GM18907 (cell line): ENCODE results near the gene SMPD4.
"Not testable (repeated sequence)": the region's sequence is repeated elsewhere in the genome, so short reads cannot be mapped to it uniquely, and the experiment has no call there.

ENCODE experiments used
- ATAC-seq: cut with Tn5 transposase; IDR thresholded peaks from one replicate; pipeline ENCODE4 v1.9.1; 2021; ENCODE audit warnings: mild to moderate bottlenecking, moderate library complexity; ENCODE audit not compliant: unreplicated experiment

SMPD4 gene

GRCh38 chr2:130142396-130143265, 38.8 kb downstream of the SMPD4 start:
- not testable (repeated sequence) for ATAC-seq

- ATAC-seq: not testable (repeated sequence)
Observed at GRCh38 chr2:130141645-130142370, 39.6 kb downstream of the SMPD4 start.

GRCh38 chr2:130141002-130141401, 40.4 kb downstream of the SMPD4 start:
- ATAC-seq: not testable (repeated sequence)

GRCh38 chr2:130140516-130140915, 40.9 kb downstream of the SMPD4 start:
- ATAC-seq: not testable (repeated sequence)

- not testable (repeated sequence) for ATAC-seq
Observed at GRCh38 chr2:130139331-130140280, 41.8 kb downstream of the SMPD4 start.

- not testable (repeated sequence) for ATAC-seq
Observed at GRCh38 chr2:130138841-130139251, 42.6 kb downstream of the SMPD4 start.

- ATAC-seq: not testable (repeated sequence)
Observed at GRCh38 chr2:130138326-130138725, 43.1 kb downstream of the SMPD4 start.

- not testable (repeated sequence) for ATAC-seq
Observed at GRCh38 chr2:130137118-130137517, 44.3 kb downstream of the SMPD4 start.

GRCh38 chr2:130136546-130136945, 44.9 kb downstream of the SMPD4 start:
- not testable (repeated sequence) for ATAC-seq

- ATAC-seq: no peak
Observed at GRCh38 chr2:130135692-130136541, 45.5 kb downstream of the SMPD4 start.

- not testable (repeated sequence) for ATAC-seq
Observed at GRCh38 chr2:130129120-130129829, 52.1 kb downstream of the SMPD4 start, which contains the start of gene POTEF. POTEF (minus strand) TSS chr2:130129222; CDS start chr2:130120515, 8,707 bp downstream.

- not testable (repeated sequence) for ATAC-seq
Observed at GRCh38 chr2:130128464-130128863, 52.9 kb downstream of the SMPD4 start.

- not testable (repeated sequence) for ATAC-seq
Observed at GRCh38 chr2:130127726-130128125, 53.7 kb downstream of the SMPD4 start.

GRCh38 chr2:130120924-130121323, 60.5 kb downstream of the SMPD4 start:
- not testable (repeated sequence) for ATAC-seq

- ATAC-seq: not testable (repeated sequence)
Observed at GRCh38 chr2:130102597-130103363, 78.6 kb downstream of the SMPD4 start.
